Astrocyte of the cerebellum (primary cell): ENCODE measurements around the gene TRMT10B.

ENCODE experiments used
- DNase-seq: peaks from one replicate; pipeline ENCODE4 v3.0.0-alpha.2; 2011; ENCODE audit warnings: low read depth
- H3K4me3 ChIP-seq: 2 replicates; pipeline ENCODE4 v1.5.1; 2011; ENCODE audit warnings: mild to moderate bottlenecking, low read depth, low read length, moderate library complexity
- CTCF ChIP-seq: IDR thresholded peaks from 2 replicates; pipeline ENCODE4 v1.5.1; 2012; ENCODE audit warnings: low read length, low read depth, moderate library complexity, mild to moderate bottlenecking; ENCODE audit errors: missing control alignments
- in situ Hi-C: cut with HindIII; loops from 2 replicates; pipeline ENCODE4 v1.10.0; 2017; ENCODE audit warnings: low sequenced_read_pairs

TRMT10B gene

GRCh38 chr9:37732086-37732741 is 21.4 kb upstream of the TRMT10B start:
- in situ Hi-C loops: loop anchor here (10.0 to 25.0 kb wide), 3 partner anchors 63 to 655 kb away; partner anchors contain the start of gene ALDH1B1
- H3K4me3 ChIP-seq: no peak overlapping the region
- TF ChIP-seq CTCF: no peak
- no peak for DNase-seq

- H3K4me3 ChIP-seq: no peak overlapping the region
- DNase-seq: no peak
- TF ChIP-seq CTCF: no peak
- in situ Hi-C loops: loop anchor here (10.0 to 25.0 kb wide), 3 partner anchors 62 to 654 kb away; partner anchors contain the start of gene ALDH1B1
Observed at GRCh38 chr9:37732952-37733351, 20.7 kb upstream of the TRMT10B start.

- in situ Hi-C loops: loop anchor here (10.0 to 25.0 kb wide), 3 partner anchors 56 to 648 kb away; partner anchors contain the start of gene ALDH1B1
- H3K4me3 ChIP-seq: no peak overlapping the region
- TF ChIP-seq CTCF: no peak
- no peak for DNase-seq
Observed at GRCh38 chr9:37739222-37739621, 14.4 kb upstream of the TRMT10B start.

- in situ Hi-C loops: loop anchor here (25.0 kb wide), 2 partner anchors 372 to 647 kb away; partner anchors contain the start of gene ALDH1B1
- DNase-seq: no peak
- TF ChIP-seq CTCF: no peak
- no peak overlapping the region for H3K4me3 ChIP-seq
Observed at GRCh38 chr9:37740128-37740527, 13.5 kb upstream of the TRMT10B start.

GRCh38 chr9:37740631-37741328 is 12.8 kb upstream of the TRMT10B start:
- no peak for DNase-seq
- no peak overlapping the region for H3K4me3 ChIP-seq
- TF ChIP-seq CTCF: no peak
- in situ Hi-C loops: loop anchor here (25.0 kb wide), 2 partner anchors 372 to 647 kb away; partner anchors contain the start of gene ALDH1B1

GRCh38 chr9:37745970-37746369 is 7.6 kb upstream of the TRMT10B start:
- in situ Hi-C loops: loop anchor here (25.0 kb wide), 2 partner anchors 366 to 641 kb away; partner anchors contain the start of gene ALDH1B1
- no peak for TF ChIP-seq CTCF

More at GRCh38 chr9:37745970-37746369, 7.6 kb upstream of the TRMT10B start:
- H3K4me3 ChIP-seq: no peak overlapping the region
- no peak for DNase-seq
